Stimulated activated naive CD8-positive, alpha-beta T cell treated with anti-CD3 and anti-CD28 coated beads, Interleukin-15, Interleukin-2, amounts not matched to agents 100 ng/mL and 50 ng/mL, for 24 hours (primary cell): ENCODE measurements around the gene CPEB4.

Experiments
- H3K27ac Mint-ChIP-seq: one replicate; pipeline ENCODE4 v1.8.0; 2021; ENCODE audit warnings: mild to moderate bottlenecking, mixed read lengths
- H3K27me3 Mint-ChIP-seq: one replicate; pipeline ENCODE4 v1.8.0; 2021; ENCODE audit warnings: mixed read lengths
- H3K36me3 Mint-ChIP-seq: one replicate; pipeline ENCODE4 v1.8.0; 2021; ENCODE audit warnings: low read depth, mixed read lengths
- H3K4me1 Mint-ChIP-seq: one replicate; pipeline ENCODE4 v1.8.0; 2021; ENCODE audit warnings: low read depth, mixed read lengths
- H3K4me3 Mint-ChIP-seq: one replicate; pipeline ENCODE4 v1.8.0; 2021; ENCODE audit warnings: mild to moderate bottlenecking, mixed read lengths
- H3K9me3 Mint-ChIP-seq: one replicate; pipeline ENCODE4 v1.8.0; 2021; ENCODE audit warnings: mixed read lengths

Gene CPEB4

DNA sequence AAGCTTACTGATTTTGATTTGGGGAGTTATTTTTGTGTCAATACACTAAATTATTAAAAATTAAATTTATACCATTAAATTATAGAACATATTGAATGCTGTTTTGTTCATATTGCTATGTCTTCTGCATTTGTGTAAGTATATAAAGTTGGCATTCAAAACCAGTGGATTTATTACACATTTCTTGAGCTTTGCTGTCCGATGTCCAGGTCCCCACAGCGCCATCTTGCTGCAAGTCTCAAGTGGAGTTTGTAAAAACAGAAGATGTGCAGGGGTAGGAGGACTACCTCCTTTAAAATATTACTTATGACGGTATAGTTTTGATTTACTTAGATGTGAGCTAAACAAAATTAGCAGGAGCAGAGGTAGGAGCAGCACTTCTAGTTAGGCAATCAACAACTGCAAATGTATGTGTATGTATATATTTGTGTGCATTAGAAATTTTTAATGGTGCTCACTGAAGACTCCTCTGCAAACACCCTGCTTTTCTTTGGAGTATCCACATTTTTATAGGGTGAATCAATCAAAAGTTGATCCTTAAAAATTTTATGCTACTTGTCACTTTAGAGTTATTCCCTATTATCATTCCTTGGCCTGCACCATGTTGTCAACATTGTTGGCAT lies 37.4 kb downstream of the CPEB4 start:
- H3K36me3 Mint-ChIP-seq, result peaks cover 9% of the 10 kb centered on the region
- H3K9me3 Mint-ChIP-seq, result no peaks in the 10 kb centered on the region
- H3K4me3 Mint-ChIP-seq, result no peak overlapping the region
- peaks cover 31% of the 10 kb centered on the region for H3K4me1 Mint-ChIP-seq
- no peaks in the 10 kb centered on the region for H3K27me3 Mint-ChIP-seq
- H3K27ac Mint-ChIP-seq, result no peak overlapping the region

- H3K27me3 Mint-ChIP-seq, result no peaks in the 10 kb centered on the region
- peaks cover 9% of the 10 kb centered on the region for H3K36me3 Mint-ChIP-seq
- no peak overlapping the region for H3K4me3 Mint-ChIP-seq
- H3K27ac Mint-ChIP-seq, result no peak overlapping the region
- no peaks in the 10 kb centered on the region for H3K9me3 Mint-ChIP-seq
- peaks cover 27% of the 10 kb centered on the region for H3K4me1 Mint-ChIP-seq
These were observed 38.2 kb downstream of the CPEB4 start for GRCh38 chr5:173926359-173926758.

- no peak overlapping the region for H3K27ac Mint-ChIP-seq
- H3K27me3 Mint-ChIP-seq, result no peaks in the 10 kb centered on the region
- peaks cover 21% of the 10 kb centered on the region for H3K36me3 Mint-ChIP-seq
- no peak overlapping the region for H3K4me3 Mint-ChIP-seq
- peaks cover 29% of the 10 kb centered on the region for H3K4me1 Mint-ChIP-seq
- no peaks in the 10 kb centered on the region for H3K9me3 Mint-ChIP-seq
These were observed 40.9 kb downstream of the CPEB4 start for GRCh38 chr5:173928871-173929574.

DNA sequence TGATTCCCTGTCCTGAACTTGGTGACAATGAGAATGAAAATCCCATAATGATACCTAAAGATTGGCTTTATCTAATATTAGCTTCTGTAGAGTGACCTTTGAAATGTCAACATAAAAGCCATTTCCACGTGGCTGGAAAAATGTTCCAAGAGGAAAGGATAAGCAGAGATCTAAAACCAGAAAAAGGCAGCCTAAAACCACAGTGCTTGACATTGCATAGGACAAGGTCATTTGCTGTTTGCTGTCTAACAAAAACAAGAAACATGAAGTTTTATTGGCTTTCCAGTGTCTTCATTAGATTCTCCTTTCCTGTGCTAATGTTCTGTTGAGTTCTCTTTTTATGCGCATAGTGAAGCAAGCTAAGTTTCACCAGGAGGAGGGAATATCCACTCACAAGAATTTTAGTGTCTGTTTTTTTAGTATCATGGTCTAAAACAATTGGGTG lies 44.6 kb downstream of the CPEB4 start:
- Mint-ChIP-seq H3K4me3 (no peak overlapping the region), H3K27ac (no peak overlapping the region), H3K4me1 (peaks cover 15% of the 10 kb centered on the region), H3K27me3 (no peaks in the 10 kb centered on the region), H3K36me3 (peaks cover 24% of the 10 kb centered on the region), H3K9me3 (no peaks in the 10 kb centered on the region)

- no peak overlapping the region for H3K4me3 Mint-ChIP-seq
- no peaks in the 10 kb centered on the region for H3K27me3 Mint-ChIP-seq
- H3K36me3 Mint-ChIP-seq, result peaks cover 16% of the 10 kb centered on the region
- peaks cover 10% of the 10 kb centered on the region for H3K4me1 Mint-ChIP-seq
- H3K9me3 Mint-ChIP-seq, result no peaks in the 10 kb centered on the region
- H3K27ac Mint-ChIP-seq, result no peak overlapping the region
These were observed 45.8 kb downstream of the CPEB4 start for GRCh38 chr5:173933901-173934300.

DNA sequence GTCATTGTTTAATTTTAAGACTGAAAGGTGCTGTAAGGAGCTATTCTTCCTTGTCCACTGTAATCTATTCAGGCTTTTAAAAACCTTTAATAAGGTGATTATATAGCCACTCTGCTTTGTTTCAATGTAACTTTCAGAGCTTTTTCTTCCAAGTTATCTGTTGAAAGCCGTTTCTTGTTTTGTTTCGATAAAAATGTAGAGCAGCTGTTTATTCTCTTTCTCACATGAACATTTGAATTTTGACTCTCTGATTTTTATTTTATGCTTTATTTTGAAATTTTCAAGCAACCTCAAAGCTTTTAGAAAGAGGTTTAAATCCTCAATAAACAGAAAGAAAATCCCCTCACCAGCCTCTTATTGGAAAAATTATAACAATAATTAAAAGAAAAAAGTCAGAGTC lies 47.2 kb downstream of the CPEB4 start:
- H3K4me1 Mint-ChIP-seq, result peaks cover 10% of the 10 kb centered on the region
- H3K9me3 Mint-ChIP-seq, result no peaks in the 10 kb centered on the region
- no peak overlapping the region for H3K27ac Mint-ChIP-seq
- no peaks in the 10 kb centered on the region for H3K27me3 Mint-ChIP-seq
- no peak overlapping the region for H3K4me3 Mint-ChIP-seq
- H3K36me3 Mint-ChIP-seq, result peaks cover 19% of the 10 kb centered on the region

DNA sequence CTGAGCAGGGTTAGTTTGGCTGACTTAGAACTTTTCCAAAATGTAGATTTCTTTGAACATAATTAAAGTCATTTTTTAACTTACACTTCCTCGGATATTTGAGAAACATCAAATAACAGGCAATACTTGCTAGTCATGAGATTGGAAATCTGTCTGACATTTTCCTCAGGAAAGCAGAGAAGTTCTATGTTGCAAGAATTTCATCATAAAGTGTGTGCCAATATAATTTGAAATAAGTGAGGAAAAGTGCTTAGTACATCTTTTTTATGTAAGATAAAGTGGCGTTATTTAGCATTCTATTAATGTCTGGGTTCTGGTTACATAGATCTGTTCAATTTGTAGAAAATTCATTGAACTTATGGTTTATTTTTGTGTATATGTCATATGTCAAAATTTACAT lies 52.1 kb downstream of the CPEB4 start:
- peaks cover 11% of the 10 kb centered on the region for H3K36me3 Mint-ChIP-seq
- no peak overlapping the region for H3K27ac Mint-ChIP-seq
- H3K4me3 Mint-ChIP-seq, result no peak overlapping the region
- H3K9me3 Mint-ChIP-seq, result no peaks in the 10 kb centered on the region
- H3K4me1 Mint-ChIP-seq, result no peaks in the 10 kb centered on the region
- no peaks in the 10 kb centered on the region for H3K27me3 Mint-ChIP-seq

GRCh38 chr5:173941102-173941501 lies 53.0 kb downstream of the CPEB4 start:
- Mint-ChIP-seq H3K4me1 (no peaks in the 10 kb centered on the region), H3K27ac (no peak overlapping the region), H3K9me3 (no peaks in the 10 kb centered on the region), H3K27me3 (no peaks in the 10 kb centered on the region), H3K36me3 (peaks cover 11% of the 10 kb centered on the region), H3K4me3 (no peak overlapping the region)

DNA sequence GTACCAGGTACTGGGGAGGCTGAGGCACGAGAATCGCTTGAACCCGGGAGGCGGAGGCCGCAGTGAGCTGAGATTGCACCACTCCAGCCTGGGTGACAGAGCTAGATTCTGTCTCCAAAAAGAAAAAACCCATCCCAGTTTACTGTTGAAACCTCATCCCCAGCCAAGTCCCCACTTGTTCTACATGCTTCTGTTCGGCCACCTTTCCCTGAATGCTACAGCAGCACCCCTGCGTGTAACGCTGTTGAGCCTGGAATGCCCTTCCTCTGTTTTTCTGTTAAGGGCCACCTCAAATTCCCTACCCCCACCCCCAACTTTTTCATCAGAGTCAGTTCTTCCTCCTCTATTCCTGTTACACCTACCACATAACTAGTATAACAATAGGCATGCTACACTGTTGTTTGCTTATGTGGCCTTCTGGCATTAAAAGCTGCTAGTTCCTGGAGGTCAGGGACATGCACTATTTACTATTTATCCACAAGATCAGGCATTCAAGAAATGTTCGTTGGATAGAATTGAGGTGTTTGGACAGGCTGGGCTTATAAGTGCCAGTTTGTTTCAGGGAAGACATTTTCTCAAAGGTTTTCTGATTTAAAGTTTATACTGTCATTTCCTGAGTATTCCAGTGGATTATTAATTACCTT lies 53.7 kb downstream of the CPEB4 start:
- H3K27ac Mint-ChIP-seq, result no peak overlapping the region
- no peaks in the 10 kb centered on the region for H3K27me3 Mint-ChIP-seq
- no peak overlapping the region for H3K4me3 Mint-ChIP-seq
- peaks cover 14% of the 10 kb centered on the region for H3K36me3 Mint-ChIP-seq
- H3K9me3 Mint-ChIP-seq, result no peaks in the 10 kb centered on the region
- no peaks in the 10 kb centered on the region for H3K4me1 Mint-ChIP-seq

DNA sequence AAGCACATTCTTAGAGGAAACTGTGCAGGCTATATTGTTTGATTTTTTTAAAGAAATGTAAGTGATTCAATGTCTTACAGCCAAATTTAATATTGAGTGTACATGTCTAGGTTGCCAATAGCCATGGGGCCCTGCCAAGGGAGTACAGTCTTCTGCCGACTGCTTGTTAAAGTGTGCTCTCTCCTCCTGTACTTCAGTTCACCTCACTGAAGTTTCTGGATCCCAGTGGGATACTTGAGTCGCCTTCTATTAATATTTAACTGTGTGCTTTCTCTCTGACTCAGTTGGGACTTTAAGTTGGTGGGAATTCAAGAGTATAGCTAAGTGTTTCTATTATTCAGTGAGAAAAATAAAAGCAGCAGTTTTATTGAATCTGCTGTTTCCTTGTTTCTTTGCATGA lies 56.4 kb downstream of the CPEB4 start:
- Mint-ChIP-seq H3K36me3 (peaks cover 37% of the 10 kb centered on the region), H3K4me3 (no peak overlapping the region), H3K4me1 (no peaks in the 10 kb centered on the region), H3K9me3 (no peaks in the 10 kb centered on the region), H3K27ac (no peak overlapping the region), H3K27me3 (no peaks in the 10 kb centered on the region)

- Mint-ChIP-seq H3K36me3 (peaks cover 41% of the 10 kb centered on the region), H3K4me3 (no peak overlapping the region), H3K27me3 (no peaks in the 10 kb centered on the region), H3K4me1 (no peaks in the 10 kb centered on the region), H3K27ac (no peak overlapping the region), H3K9me3 (no peaks in the 10 kb centered on the region)
These were observed 57.0 kb downstream of the CPEB4 start for GRCh38 chr5:173945160-173945559.

DNA sequence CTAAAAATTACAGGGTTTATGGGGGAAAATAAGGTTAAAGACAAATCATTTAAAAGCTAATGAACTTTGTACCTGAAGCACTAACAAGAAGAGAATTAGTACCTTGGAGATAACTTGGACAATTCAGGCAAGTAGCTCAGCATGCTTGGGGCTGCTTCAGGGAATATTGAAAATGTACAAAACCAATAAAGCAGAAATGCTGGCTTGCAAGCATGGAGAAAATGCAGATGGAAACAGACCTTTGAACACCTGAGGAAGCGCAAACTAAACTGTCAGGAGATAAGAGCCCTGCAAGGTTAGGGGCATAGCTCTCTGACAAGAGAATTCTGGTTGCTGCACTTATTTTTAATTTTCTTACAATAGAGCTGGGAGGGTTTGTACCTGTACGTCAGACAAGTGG lies 58.2 kb downstream of the CPEB4 start:
- no peak overlapping the region for H3K27ac Mint-ChIP-seq
- no peak overlapping the region for H3K4me3 Mint-ChIP-seq
- no peaks in the 10 kb centered on the region for H3K9me3 Mint-ChIP-seq
- H3K27me3 Mint-ChIP-seq, result no peaks in the 10 kb centered on the region
- no peaks in the 10 kb centered on the region for H3K4me1 Mint-ChIP-seq
- peaks cover 45% of the 10 kb centered on the region for H3K36me3 Mint-ChIP-seq

DNA sequence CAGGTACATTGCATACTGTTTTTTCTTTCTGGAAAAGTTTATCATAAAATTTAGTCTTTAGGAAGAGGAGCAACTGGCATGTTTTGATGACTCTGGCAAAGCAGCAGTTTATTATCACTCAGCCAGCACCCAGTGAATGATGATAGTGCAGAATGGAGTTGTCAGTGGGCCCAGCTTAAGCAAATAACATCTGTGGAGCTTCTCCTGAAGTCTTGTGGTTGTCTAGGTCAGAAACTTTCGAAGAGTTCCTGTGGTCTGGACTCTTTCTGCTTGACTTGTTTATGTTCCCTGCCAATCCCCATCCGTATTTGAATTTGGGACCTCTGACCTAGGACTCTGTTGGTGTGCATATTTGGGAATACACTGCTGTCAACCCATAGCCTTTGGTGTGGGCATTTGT lies 62.7 kb downstream of the CPEB4 start:
- no peak overlapping the region for H3K27ac Mint-ChIP-seq
- H3K9me3 Mint-ChIP-seq, result no peaks in the 10 kb centered on the region
- H3K4me1 Mint-ChIP-seq, result no peaks in the 10 kb centered on the region
- H3K27me3 Mint-ChIP-seq, result no peaks in the 10 kb centered on the region
- peaks cover 65% of the 10 kb centered on the region for H3K36me3 Mint-ChIP-seq
- no peak overlapping the region for H3K4me3 Mint-ChIP-seq

DNA sequence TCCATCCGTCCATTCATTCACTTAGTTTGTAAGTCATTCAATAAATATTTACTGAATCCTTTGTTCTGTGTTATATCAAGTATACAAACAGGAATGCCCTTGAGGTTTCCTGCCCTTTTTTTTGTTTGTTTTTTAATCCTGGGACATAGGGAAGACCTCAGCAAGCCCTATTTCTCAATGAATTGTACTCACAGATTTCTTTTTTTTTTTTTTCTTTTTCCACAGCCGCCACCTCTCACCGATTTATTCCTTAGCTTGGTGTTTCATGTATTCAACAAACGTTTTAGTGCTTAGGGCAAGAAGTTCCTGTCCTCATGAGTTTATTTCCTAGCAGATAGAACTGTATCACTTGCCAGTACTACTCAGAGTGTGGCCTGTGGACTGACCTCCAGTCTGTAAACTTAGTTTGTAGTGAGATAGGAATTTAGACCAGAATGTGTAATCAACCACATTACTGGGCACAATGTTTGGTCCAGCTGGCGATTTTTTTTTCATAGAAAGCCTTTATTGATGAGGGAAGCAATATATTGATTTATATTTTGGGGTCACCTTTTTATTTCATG lies 65.5 kb downstream of the CPEB4 start:
- no peaks in the 10 kb centered on the region for H3K9me3 Mint-ChIP-seq
- H3K4me3 Mint-ChIP-seq, result no peak overlapping the region
- H3K27ac Mint-ChIP-seq, result no peak overlapping the region
- H3K36me3 Mint-ChIP-seq, result peaks cover 46% of the 10 kb centered on the region
- no peaks in the 10 kb centered on the region for H3K27me3 Mint-ChIP-seq
- H3K4me1 Mint-ChIP-seq, result no peaks in the 10 kb centered on the region
